GM12892 (cell line): Measurements from ENCODE around the gene ST7L.

Experiments used
- POLR2A ChIP-seq: IDR thresholded peaks from 2 replicates; pipeline ENCODE4 v1.6.1; 2011; ENCODE audit warnings: low read depth, low read length, control low read depth
- POLR2AphosphoS5 ChIP-seq: IDR thresholded peaks from 2 replicates; pipeline ENCODE4 v1.6.1; 2011; ENCODE audit warnings: low read depth, low read length, control low read depth

DNA sequence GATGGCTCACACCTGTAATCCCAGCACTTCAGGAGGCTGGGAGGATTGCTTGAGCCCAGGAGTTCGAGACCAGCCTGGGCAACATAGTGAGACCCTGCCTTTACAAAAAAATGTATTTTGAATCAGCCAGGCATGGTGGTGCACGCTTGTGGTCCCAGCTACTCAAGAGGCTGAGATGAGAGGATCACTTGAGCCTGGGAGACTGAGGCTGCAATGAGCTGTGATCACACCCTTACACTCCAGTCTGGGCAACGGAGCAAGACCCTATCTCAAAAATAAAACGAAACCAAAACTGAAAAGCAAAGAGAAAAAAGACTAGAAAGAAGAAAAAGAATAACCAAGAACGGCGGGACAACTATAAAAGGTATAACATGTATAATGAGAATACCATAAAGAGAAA, 125.6 kb downstream of the ST7L start:
- no peak for TF ChIP-seq POLR2A
- no peak for TF ChIP-seq POLR2AphosphoS5
